Astrocyte of the cerebellum (primary cell): ENCODE results near the gene NAGS.

Experiments
- DNase-seq: peaks from one replicate; pipeline ENCODE4 v3.0.0-alpha.2; 2011; ENCODE audit warnings: low read depth
- H3K4me3 ChIP-seq: 2 replicates; pipeline ENCODE4 v1.5.1; 2011; ENCODE audit warnings: mild to moderate bottlenecking, low read depth, low read length, moderate library complexity
- CTCF ChIP-seq: IDR thresholded peaks from 2 replicates; pipeline ENCODE4 v1.5.1; 2012; ENCODE audit warnings: low read length, low read depth, moderate library complexity, mild to moderate bottlenecking; ENCODE audit errors: missing control alignments
- in situ Hi-C: cut with HindIII; loops from 2 replicates; pipeline ENCODE4 v1.10.0; 2017; ENCODE audit warnings: low sequenced_read_pairs

The NAGS gene

DNA sequence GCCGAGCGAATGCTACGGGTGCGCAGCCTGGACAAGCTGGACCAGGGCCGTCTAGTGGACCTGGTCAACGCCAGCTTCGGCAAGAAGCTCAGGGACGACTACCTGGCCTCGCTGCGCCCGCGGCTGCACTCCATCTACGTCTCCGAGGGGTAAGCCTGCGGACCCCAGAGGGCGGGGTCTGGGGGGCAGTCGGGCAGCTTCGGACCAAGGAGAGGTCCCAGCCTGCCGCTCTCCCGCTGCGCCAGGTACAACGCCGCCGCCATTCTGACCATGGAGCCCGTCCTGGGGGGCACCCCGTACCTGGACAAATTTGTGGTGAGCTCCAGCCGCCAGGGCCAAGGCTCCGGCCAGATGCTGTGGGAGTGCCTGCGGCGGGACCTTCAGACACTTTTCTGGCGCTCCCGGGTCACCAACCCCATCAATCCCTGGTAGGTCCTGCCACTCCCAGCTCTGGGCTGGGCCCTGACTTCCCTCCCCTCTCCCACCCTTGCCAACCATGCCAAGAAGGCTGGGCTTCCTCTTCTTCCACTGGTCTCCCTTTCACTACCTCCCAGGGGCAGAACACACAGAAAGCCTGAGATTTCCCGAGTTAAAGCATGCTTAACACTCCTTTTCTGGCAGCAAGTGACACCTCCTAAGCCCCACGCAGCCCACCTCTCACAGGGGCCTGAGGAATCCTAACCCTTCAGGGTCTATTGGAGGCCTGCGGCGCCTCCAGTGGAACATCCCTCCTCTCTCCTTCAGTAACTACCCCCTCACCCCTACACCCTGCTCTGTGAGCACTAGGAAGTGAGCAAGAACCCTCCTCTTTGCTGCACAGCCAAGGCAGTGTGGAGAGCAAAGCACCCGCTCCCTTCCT lies 3.2 kb downstream of the NAGS start:
- no peak for TF ChIP-seq CTCF
- peak overlapping the region; percentile 68 for H3K4me3 ChIP-seq
- in situ Hi-C loops: no loop called here
- no peak for DNase-seq

DNA sequence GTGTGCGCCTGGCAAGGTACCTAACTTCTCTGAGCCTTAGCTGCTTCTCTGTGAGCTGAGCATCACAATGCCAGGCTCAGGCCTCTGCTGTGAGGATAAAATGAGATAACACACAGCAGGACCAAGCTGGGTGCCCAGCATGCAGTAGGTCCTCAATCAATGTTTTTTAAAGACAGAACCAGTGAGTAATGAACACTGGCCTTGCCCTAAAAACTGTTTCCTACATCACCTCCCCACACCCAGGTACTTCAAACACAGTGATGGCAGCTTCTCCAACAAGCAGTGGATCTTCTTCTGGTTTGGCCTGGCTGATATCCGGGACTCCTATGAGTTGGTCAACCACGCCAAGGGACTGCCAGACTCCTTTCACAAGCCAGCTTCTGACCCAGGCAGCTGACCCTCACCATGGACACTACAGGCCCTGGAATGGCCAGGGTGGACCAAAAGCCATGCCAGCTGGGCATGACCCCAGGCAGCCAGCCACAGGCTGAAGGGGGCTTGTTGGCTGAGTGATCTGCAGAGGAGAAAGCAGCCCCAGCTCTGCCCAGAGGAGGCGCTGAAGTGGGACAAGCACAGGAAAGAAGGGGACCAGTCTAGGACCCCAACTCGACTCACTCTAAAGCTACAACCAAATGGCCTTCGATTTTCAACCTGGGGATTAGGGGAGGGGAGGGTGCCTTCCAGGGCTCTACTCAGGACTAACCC lies 3.9 kb downstream of the NAGS start:
- no peak for TF ChIP-seq CTCF
- H3K4me3 ChIP-seq: peak overlapping the region; percentile 68
- DNase-seq: no peak
- in situ Hi-C loops: no loop called here

- TF ChIP-seq CTCF: no peak
- DNase-seq: peak; percentile 81
- in situ Hi-C loops: loop anchor here (5.0 kb wide), 1 partner anchor 84 kb away; no protein-coding TSS in a partner anchor
- no peak overlapping the region for H3K4me3 ChIP-seq
Observed at GRCh38 chr17:44010966-44011647, 6.7 kb downstream of the NAGS start.

DNA sequence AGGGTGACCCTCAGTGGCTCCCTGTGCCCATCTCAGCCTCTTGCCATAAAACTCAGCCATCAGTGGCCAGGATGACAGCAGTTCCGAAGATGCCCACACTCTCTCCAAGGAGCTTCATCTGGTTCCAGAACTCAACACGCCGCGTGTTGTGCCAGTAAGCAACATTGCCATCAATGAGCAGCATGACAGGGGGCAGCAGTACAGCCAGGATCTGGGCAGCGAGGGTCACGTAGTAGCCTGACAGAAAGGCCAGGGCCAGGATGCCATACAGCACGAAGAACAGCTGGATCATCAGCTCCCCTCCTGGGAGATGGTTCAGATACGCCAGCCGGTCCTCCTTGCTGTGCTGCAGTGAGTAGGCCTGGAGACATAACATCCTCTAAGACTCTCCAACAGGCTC lies 7.5 kb downstream of the NAGS start:
- no peak for TF ChIP-seq CTCF
- in situ Hi-C loops: loop anchor here (5.0 kb wide), 1 partner anchor 85 kb away; no protein-coding TSS in a partner anchor
- H3K4me3 ChIP-seq: no peak overlapping the region
- DNase-seq: no peak

GRCh38 chr17:44012391-44012790 lies 8.0 kb downstream of the NAGS start:
- no peak overlapping the region for H3K4me3 ChIP-seq
- in situ Hi-C loops: loop anchor here (5.0 kb wide), 1 partner anchor 85 kb away; no protein-coding TSS in a partner anchor
- DNase-seq: no peak
- no peak for TF ChIP-seq CTCF

- H3K4me3 ChIP-seq: no peak overlapping the region
- in situ Hi-C loops: loop anchor here (5.0 kb wide), 1 partner anchor 86 kb away; no protein-coding TSS in a partner anchor
- TF ChIP-seq CTCF: no peak
- DNase-seq: no peak
Observed at GRCh38 chr17:44012874-44013273, 8.5 kb downstream of the NAGS start.
